GM10248 (cell line): ENCODE measurements around the gene JAKMIP1.
"Not testable (repeated sequence)": the region's sequence is repeated elsewhere in the genome, so short reads cannot be mapped to it uniquely, and the experiment has no call there.

Source experiments
- CTCF ChIA-PET: fragments of 300-600 bp; sonication (Branson Sonifier 250); formaldehyde crosslinking; extraction: SDS; loops from one replicate; lab custom pipeline; 2021; ENCODE audit warnings: antibody characterized with exemption; lab: Yijun Ruan, JAX
- POLR2A ChIA-PET: fragments of 350-650 bp; sonication (Branson Sonifier 250); formaldehyde crosslinking; extraction: SDS; loops from one replicate; lab custom pipeline; 2020; ENCODE audit warnings: antibody characterized with exemption; lab: Yijun Ruan, JAX
- DNase-seq: peaks from one replicate; pipeline ENCODE4 v3.0.0; 2012; ENCODE audit errors: extremely low spot score
- CTCF ChIP-seq: IDR thresholded peaks from 2 replicates; pipeline ENCODE4 v1.5.1; 2012; ENCODE audit warnings: mild to moderate bottlenecking, low read depth; ENCODE audit errors: extremely low read depth, missing control alignments, control extremely low read depth

The JAKMIP1 gene

GRCh38 chr4:6209921-6210320 lies 9.6 kb upstream of the JAKMIP1 start:
- CTCF ChIA-PET, result interaction anchor here (0.8 to 2.0 kb wide), 3 partner anchors 8 to 121 kb away, joined by 3 to 6 read pairs (median 3); partner anchors contain the start of gene JAKMIP1

GRCh38 chr4:6209291-6209690 lies 8.9 kb upstream of the JAKMIP1 start:
- DNase-seq, POLR2A ChIA-PET: not testable (repeated sequence)
- CTCF ChIA-PET, result interaction anchor here (1.2 to 2.0 kb wide), 2 partner anchors 9 to 122 kb away, joined by 3 to 6 read pairs; partner anchors contain the start of gene JAKMIP1

More at GRCh38 chr4:6209921-6210320, 9.6 kb upstream of the JAKMIP1 start:
- no peak for TF ChIP-seq CTCF
- DNase-seq, result no peak
- POLR2A ChIA-PET, result no interaction called here

DNA sequence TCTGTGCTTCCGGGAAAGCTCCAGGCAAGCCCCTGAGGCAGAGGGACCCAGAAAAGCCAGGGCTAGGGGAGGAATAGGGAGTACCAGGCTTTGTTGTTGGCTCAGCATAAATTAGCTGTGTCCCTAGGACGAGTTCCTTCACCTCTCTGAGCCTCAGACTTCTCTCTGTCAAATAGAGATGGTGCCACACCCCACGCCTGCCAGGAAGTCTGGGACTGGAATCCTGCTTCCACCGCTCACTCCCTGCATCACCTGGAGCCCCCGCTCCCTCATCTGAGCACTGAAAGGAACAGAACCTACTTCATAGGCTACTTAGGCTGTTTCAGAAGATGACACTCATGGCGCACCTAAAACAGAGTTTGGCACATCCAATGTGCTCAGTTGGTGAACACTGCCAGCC lies 8.1 kb upstream of the JAKMIP1 start:
- POLR2A ChIA-PET, result no interaction called here

DNA sequence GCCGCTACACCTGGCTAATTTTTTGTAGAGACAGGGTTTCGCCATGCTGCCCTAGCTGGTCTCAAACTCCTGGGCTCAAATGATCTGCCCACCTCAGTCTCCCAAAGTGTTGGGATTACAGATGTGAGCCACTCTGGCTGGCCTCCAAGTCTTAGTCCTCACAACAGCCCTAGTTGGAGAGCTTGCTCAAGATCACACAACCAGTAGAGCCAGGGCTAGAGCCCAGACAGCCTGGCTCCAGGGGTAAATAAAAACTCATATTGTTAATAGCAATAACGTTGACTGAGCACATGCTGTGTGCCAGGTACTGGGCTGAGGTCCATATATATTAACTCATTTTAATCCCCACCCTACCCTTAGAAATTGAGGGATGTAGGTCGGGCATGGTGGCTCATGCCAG lies 7.3 kb upstream of the JAKMIP1 start:
- no peak for TF ChIP-seq CTCF
- POLR2A ChIA-PET, result no interaction called here
- CTCF ChIA-PET, result interaction anchor here (1.2 kb wide), 1 partner anchor 43 kb away, joined by 6 read pairs; no protein-coding TSS in a partner anchor
- DNase-seq, result no peak

More for the DNA sequence above, 8.1 kb upstream of the JAKMIP1 start:
- CTCF ChIA-PET, result no interaction called here
- no peak for TF ChIP-seq CTCF
- DNase-seq, result no peak

- CTCF ChIA-PET, result interaction anchor here (1.2 to 1.4 kb wide), 3 partner anchors 11 to 53 kb away, joined by 3 to 6 read pairs (median 4); no protein-coding TSS in a partner anchor
- no peak for TF ChIP-seq CTCF
- POLR2A ChIA-PET, result interaction anchor here (0.6 to 0.7 kb wide), 3 partner anchors 11 to 386 kb away, joined by 3 to 5 read pairs (median 4); no protein-coding TSS in a partner anchor
- no peak for DNase-seq
Observed at GRCh38 chr4:6206771-6207290, 6.5 kb upstream of the JAKMIP1 start.

GRCh38 chr4:6205973-6206372 lies 5.6 kb upstream of the JAKMIP1 start:
- ChIA-PET CTCF (interaction anchor here (1.3 to 1.8 kb wide), 3 partner anchors 12 to 208 kb away, joined by 3 to 5 read pairs (median 4); no protein-coding TSS in a partner anchor), POLR2A (no interaction called here)
- TF ChIP-seq CTCF, result no peak
- no peak for DNase-seq

GRCh38 chr4:6205567-6205931 lies 5.2 kb upstream of the JAKMIP1 start:
- ChIA-PET POLR2A (no interaction called here), CTCF (interaction anchor here (1.3 to 1.8 kb wide), 5 partner anchors 12 to 207 kb away, joined by 3 to 6 read pairs (median 4); no protein-coding TSS in a partner anchor)
- TF ChIP-seq CTCF, result no peak
- no peak for DNase-seq
